Measurements from ENCODE around the gene FYN. TPM values are rescaled to one million over a fixed set of nuclear protein-coding genes. Genes with fewer than 3 reads are reported as not detected.

The FYN gene
- total RNA-seq, 4 donors from 2014 or later: 108 to 281 (median 186) TPM

GRCh38 chr6:111805511-111806164 lies 67.6 kb downstream of the FYN start:
- DNase-seq (ENCODE audit: low spot score): no peak
- no peak for TF ChIP-seq CTCF (IDR thresholded peaks at IDR 0.05)
- ATAC-seq (ENCODE audit: low FRiP score): no peak

- DNase-seq (ENCODE audit: low spot score) (no peak), ATAC-seq (ENCODE audit: low FRiP score) (peak; percentile 53)
- no peak for TF ChIP-seq CTCF (IDR thresholded peaks at IDR 0.05)
Observed at GRCh38 chr6:111804627-111805235, 68.5 kb downstream of the FYN start.

- ATAC-seq (ENCODE audit: low FRiP score) (no peak), DNase-seq (ENCODE audit: low spot score) (no peak)
- TF ChIP-seq CTCF (IDR thresholded peaks at IDR 0.05): no peak
Observed at GRCh38 chr6:111803804-111804203, 69.4 kb downstream of the FYN start.

DNA sequence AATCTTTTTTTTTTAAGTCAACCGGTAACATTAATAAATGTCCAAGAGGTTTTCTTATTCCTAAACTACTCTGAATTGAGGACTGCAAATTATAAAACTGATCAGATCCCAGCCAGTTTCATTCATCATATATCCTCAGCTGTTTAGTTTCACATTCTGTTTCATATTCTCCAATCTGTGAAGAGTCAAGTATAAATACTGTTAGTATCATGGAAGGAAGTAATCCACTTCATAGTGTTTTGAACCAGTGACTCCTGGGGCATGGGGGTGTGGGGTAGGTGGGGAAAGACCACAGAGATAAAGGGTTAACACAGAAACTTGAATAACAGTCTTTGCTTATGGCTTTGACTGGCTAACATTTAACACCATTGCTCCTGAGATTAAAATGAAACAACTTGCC lies 69.9 kb downstream of the FYN start:
- no peak for ATAC-seq (ENCODE audit: low FRiP score)
- no peak for DNase-seq (ENCODE audit: low spot score)
- TF ChIP-seq CTCF (IDR thresholded peaks at IDR 0.05): no peak

DNA sequence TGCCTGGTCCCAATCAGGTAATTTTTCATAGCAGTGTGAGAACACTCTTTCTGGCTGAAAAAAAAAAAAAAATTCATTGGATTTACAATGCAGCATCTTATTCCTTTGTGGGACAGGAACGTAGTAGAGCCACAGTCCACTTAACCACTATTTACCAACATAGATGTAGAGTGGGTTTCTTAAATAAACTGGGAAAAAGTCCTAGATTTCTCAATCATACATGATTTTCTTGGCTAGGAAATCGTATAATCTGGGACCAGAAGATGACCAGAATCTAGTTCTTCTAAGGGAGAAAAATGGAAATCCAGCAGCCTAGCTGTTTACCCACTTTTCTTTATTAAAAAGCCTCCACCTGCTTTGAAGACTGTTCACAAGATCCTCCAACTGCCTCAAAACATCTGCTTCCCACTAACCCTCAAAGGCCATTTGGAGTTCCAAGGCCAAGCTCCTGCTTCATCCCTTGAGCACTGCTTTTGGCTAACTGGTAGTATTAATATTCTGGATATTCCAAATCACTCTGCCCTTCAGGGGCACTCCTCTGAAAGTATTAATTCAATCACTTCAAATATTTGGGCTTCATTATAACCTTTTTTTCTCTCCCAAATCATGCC lies 70.4 kb downstream of the FYN start:
- ATAC-seq (ENCODE audit: low FRiP score) (no peak), DNase-seq (ENCODE audit: low spot score) (no peak)
- TF ChIP-seq CTCF (IDR thresholded peaks at IDR 0.05): no peak

- TF ChIP-seq CTCF (IDR thresholded peaks at IDR 0.05): no peak
- no peak for DNase-seq (ENCODE audit: low spot score)
- no peak for ATAC-seq (ENCODE audit: low FRiP score)
Observed at GRCh38 chr6:111802015-111802414, 71.2 kb downstream of the FYN start.

- ATAC-seq (ENCODE audit: low FRiP score): no peak
Observed at GRCh38 chr6:111800821-111801220, 72.4 kb downstream of the FYN start.

More at GRCh38 chr6:111800821-111801220, 72.4 kb downstream of the FYN start:
- DNase-seq (ENCODE audit: low spot score): no peak
- no peak for TF ChIP-seq CTCF (IDR thresholded peaks at IDR 0.05)
